Neural progenitor cell (in vitro differentiated cells): ENCODE measurements around the gene ATP2B3. TPM values are rescaled to one million over a fixed set of nuclear protein-coding genes. Genes with fewer than 3 reads are reported as not detected.

Experiments
- DNase-seq: peaks from one replicate; pipeline ENCODE4 v3.0.0-alpha.2; 2016; ENCODE audit warnings: low spot score
- H2AFZ ChIP-seq: fragments of 200-600 bp; sonication (generic); replicated peaks from 2 replicates; pipeline ENCODE4 v1.6.1; 2016; ENCODE audit warnings: antibody characterized with exemption
- H3F3A ChIP-seq: fragments of 200-600 bp; sonication (generic); 2 replicates; pipeline ENCODE4 v1.6.1; 2016; ENCODE audit warnings: antibody characterized with exemption, low read depth
- H3K27ac ChIP-seq: fragments of 200-600 bp; sonication (generic); 2 replicates; pipeline ENCODE4 v1.5.1; 2016; ENCODE audit warnings: mild to moderate bottlenecking
- H3K27me3 ChIP-seq: fragments of 200-600 bp; sonication (generic); 2 replicates; pipeline ENCODE4 v1.6.1; 2016; ENCODE audit warnings: mild to moderate bottlenecking, moderate library complexity
- H3K36me3 ChIP-seq: fragments of 200-600 bp; sonication (generic); 2 replicates; pipeline ENCODE4 v1.5.1; 2016
- H3K4me1 ChIP-seq: fragments of 200-600 bp; sonication (generic); 2 replicates; pipeline ENCODE4 v1.6.1; 2016; ENCODE audit warnings: mixed run types
- H3K4me2 ChIP-seq: fragments of 200-600 bp; sonication (generic); 2 replicates; pipeline ENCODE4 v1.6.1; 2016
- H3K4me3 ChIP-seq: fragments of 200-600 bp; sonication (generic); 2 replicates; pipeline ENCODE4 v1.5.1; 2016
- H3K79me2 ChIP-seq: fragments of 200-600 bp; sonication (generic); 2 replicates; pipeline ENCODE4 v1.6.1; 2016; ENCODE audit warnings: low read depth
- H3K9ac ChIP-seq: fragments of 200-600 bp; sonication (generic); 2 replicates; pipeline ENCODE4 v1.6.1; 2016
- H3K9me3 ChIP-seq: fragments of 200-600 bp; sonication (generic); 2 replicates; pipeline ENCODE4 v1.5.1; 2016; ENCODE audit warnings: low read depth
- H4K20me1 ChIP-seq: fragments of 200-600 bp; sonication (generic); 2 replicates; pipeline ENCODE4 v1.6.1; 2016; ENCODE audit warnings: low read depth
- H3K27ac Mint-ChIP-seq: 3 replicates; pipeline ENCODE4 v1.8.0; 2021; ENCODE audit warnings: mixed read lengths
- H3K27me3 Mint-ChIP-seq: 2 replicates; pipeline ENCODE4 v1.8.0; 2022; ENCODE audit warnings: low read depth, mild to moderate bottlenecking, inconsistent platforms, moderate library complexity, mixed read lengths; ENCODE audit not compliant: insufficient read depth
- H3K36me3 Mint-ChIP-seq: 3 replicates; pipeline ENCODE4 v1.8.0; 2021; ENCODE audit warnings: mixed read lengths
- H3K4me1 Mint-ChIP-seq: 3 replicates; pipeline ENCODE4 v1.8.0; 2021; ENCODE audit warnings: mixed read lengths
- H3K4me3 Mint-ChIP-seq: 3 replicates; pipeline ENCODE4 v1.8.0; 2021; ENCODE audit warnings: mild to moderate bottlenecking, moderate library complexity, mixed read lengths
- H3K9me3 Mint-ChIP-seq: 3 replicates; pipeline ENCODE4 v1.8.0; 2020; ENCODE audit warnings: mixed read lengths
- CTCF ChIP-seq: fragments of 200-600 bp; sonication (generic); IDR thresholded peaks from 2 replicates; pipeline ENCODE4 v1.5.1; 2017; ENCODE audit warnings: antibody characterized with exemption, mild to moderate bottlenecking
- EZH2 ChIP-seq: fragments of 200-600 bp; sonication (generic); IDR thresholded peaks from 2 replicates; pipeline ENCODE4 v1.6.1; 2017; ENCODE audit warnings: antibody characterized with exemption, mild to moderate bottlenecking, moderate library complexity
- EZH2phosphoT487 ChIP-seq: fragments of 200-600 bp; sonication (generic); IDR thresholded peaks from 2 replicates; pipeline ENCODE4 v1.6.1; 2017; ENCODE audit warnings: antibody characterized with exemption
- total RNA-seq: library from RNA; depleted of rRNA; stranded (reverse); fragments of >200 nt; gene quantifications from 2 replicates; pipeline ENCODE4 v1.2.3, GENCODE V29; 2015; ENCODE audit warnings: low replicate concordance

Gene ATP2B3
- total RNA-seq, 1 donor from 2014 or later, result not detected

GRCh38 chrX:153485396-153486080, 31.9 kb upstream of the ATP2B3 start:
- Histone ChIP-seq H3K27me3 (no peaks in the 10 kb centered on the region), H3F3A (no peaks in the 10 kb centered on the region), H3K4me1 (no peaks in the 10 kb centered on the region), H3K4me2 (no peak overlapping the region), H3K79me2 (no peaks in the 10 kb centered on the region), H4K20me1 (no peaks in the 10 kb centered on the region), H3K9me3 (no peaks in the 10 kb centered on the region), H2AFZ (no peak overlapping the region), H3K27ac (no peak overlapping the region), H3K36me3 (no peaks in the 10 kb centered on the region), H3K4me3 (no peak overlapping the region), H3K9ac (no peak overlapping the region)
- Mint-ChIP-seq H3K36me3 (peaks cover 1% of the 10 kb centered on the region), H3K4me1 (peaks cover 2% of the 10 kb centered on the region), H3K9me3 (peaks cover 8% of the 10 kb centered on the region), H3K27me3 (peaks cover 3% of the 10 kb centered on the region), H3K4me3 (no peak overlapping the region), H3K27ac (no peak overlapping the region)
- TF ChIP-seq EZH2phosphoT487 (no peak), EZH2 (no peak), CTCF (no peak)
- DNase-seq, result no peak

DNA sequence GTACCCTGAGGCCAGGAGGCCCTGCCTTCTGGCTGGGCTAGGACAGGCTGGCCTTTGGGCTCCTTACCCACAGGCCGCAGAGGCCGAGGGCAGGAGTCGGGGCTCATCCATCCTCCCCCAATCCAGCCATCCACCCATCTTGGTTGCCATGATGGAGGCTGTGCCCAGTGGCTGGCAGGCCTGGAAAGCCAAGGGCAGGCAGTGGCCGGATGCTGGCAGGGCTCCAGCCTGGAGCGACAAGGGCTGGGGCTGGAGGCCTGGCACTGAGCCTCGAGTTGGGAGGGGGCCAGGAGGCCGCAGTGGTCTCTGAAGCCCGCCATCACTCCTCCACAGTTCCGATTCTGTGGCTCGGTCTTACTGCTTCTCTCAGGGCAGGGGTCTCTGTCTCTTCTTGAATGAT, 31.3 kb upstream of the ATP2B3 start:
- Mint-ChIP-seq H3K4me3 (no peak overlapping the region), H3K4me1 (peaks cover 4% of the 10 kb centered on the region), H3K27ac (no peak overlapping the region), H3K36me3 (peaks cover 1% of the 10 kb centered on the region), H3K9me3 (peaks cover 8% of the 10 kb centered on the region), H3K27me3 (peaks cover 5% of the 10 kb centered on the region)
- H3K4me3 ChIP-seq, result no peak overlapping the region
- H2AFZ ChIP-seq, result no peak overlapping the region
- H3K4me2 ChIP-seq, result no peak overlapping the region
- no peak overlapping the region for H3K9ac ChIP-seq
- no peaks in the 10 kb centered on the region for H3K79me2 ChIP-seq
- H4K20me1 ChIP-seq, result no peaks in the 10 kb centered on the region
- no peaks in the 10 kb centered on the region for H3K36me3 ChIP-seq
- TF ChIP-seq CTCF (no peak), EZH2 (no peak), EZH2phosphoT487 (no peak)
- DNase-seq, result no peak
- no peaks in the 10 kb centered on the region for H3F3A ChIP-seq
- no peak overlapping the region for H3K27ac ChIP-seq
- no peaks in the 10 kb centered on the region for H3K27me3 ChIP-seq
- no peaks in the 10 kb centered on the region for H3K9me3 ChIP-seq
- no peaks in the 10 kb centered on the region for H3K4me1 ChIP-seq

DNA sequence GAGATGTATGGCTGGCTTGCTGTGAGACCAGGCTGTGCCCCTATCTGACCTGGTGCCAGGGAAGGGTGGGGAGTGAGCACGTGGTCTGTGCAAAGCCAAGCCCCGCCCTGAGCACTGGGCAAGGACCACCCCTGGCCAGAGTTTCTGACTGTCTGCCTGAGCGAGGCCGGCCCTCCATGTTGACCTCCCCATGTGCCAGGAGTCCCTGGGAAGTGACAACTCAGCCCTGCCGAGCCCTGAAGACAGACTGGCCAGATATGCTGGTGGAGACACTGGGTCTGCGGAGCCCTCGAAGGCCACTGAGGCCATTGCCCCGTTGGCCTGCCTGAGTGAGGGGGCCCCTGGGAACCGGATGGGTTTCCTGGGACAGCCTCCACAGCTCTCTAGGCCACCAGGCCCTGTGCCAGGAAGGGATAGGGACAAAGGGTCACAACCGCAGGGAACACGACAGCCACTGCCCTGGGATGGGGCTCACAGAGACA, 29.8 kb upstream of the ATP2B3 start:
- H3K36me3 ChIP-seq, result no peaks in the 10 kb centered on the region
- Mint-ChIP-seq H3K9me3 (peaks cover 8% of the 10 kb centered on the region), H3K4me1 (peaks cover 8% of the 10 kb centered on the region), H3K27ac (no peak overlapping the region), H3K27me3 (peaks cover 5% of the 10 kb centered on the region), H3K4me3 (no peak overlapping the region), H3K36me3 (peaks cover 1% of the 10 kb centered on the region)
- H4K20me1 ChIP-seq, result no peaks in the 10 kb centered on the region
- no peaks in the 10 kb centered on the region for H3K27me3 ChIP-seq
- no peak overlapping the region for H2AFZ ChIP-seq
- TF ChIP-seq EZH2 (no peak), EZH2phosphoT487 (no peak), CTCF (no peak)
- DNase-seq, result no peak
- no peaks in the 10 kb centered on the region for H3F3A ChIP-seq
- no peak overlapping the region for H3K9ac ChIP-seq
- no peak overlapping the region for H3K4me2 ChIP-seq
- no peaks in the 10 kb centered on the region for H3K79me2 ChIP-seq
- H3K4me3 ChIP-seq, result no peak overlapping the region
- peaks cover 7% of the 10 kb centered on the region for H3K4me1 ChIP-seq
- no peaks in the 10 kb centered on the region for H3K9me3 ChIP-seq
- no peak overlapping the region for H3K27ac ChIP-seq
